GM21423 (cell line): ENCODE measurements around the gene LZTR1.

Source experiments
- ATAC-seq: cut with Tn5 transposase; IDR thresholded peaks from one replicate; pipeline ENCODE4 v1.9.1; 2021; ENCODE audit warnings: mild to moderate bottlenecking, moderate library complexity; ENCODE audit not compliant: unreplicated experiment

The LZTR1 gene

DNA sequence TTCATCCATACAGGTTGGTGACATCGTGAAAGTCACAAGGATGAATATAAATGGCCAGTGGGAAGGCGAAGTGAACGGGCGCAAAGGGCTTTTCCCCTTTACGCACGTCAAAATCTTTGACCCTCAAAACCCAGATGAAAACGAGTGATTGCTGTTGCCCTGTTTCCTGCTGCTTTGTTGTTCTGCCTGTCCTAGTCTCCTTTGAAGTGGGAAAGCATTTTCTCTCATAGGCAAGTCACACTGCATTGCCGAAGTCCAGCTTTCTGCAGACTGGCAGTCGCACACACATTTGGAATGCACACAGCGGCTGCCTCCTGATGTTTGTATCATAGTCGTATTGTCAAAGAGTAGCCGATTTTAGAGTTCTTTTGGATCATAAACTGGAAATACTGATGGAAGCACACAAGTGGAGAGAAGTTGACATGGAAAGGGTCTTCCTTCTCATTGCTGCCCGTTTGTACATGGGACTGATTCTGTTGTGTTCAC is 32.4 kb upstream of the LZTR1 start:
- no peak for ATAC-seq

- ATAC-seq = no peak
These were observed 30.8 kb upstream of the LZTR1 start for GRCh38 chr22:20951151-20951931.

GRCh38 chr22:20951932-20952380 is 30.1 kb upstream of the LZTR1 start:
- no peak for ATAC-seq

- no peak for ATAC-seq
These were observed 29.4 kb upstream of the LZTR1 start for GRCh38 chr22:20952544-20953341.

DNA sequence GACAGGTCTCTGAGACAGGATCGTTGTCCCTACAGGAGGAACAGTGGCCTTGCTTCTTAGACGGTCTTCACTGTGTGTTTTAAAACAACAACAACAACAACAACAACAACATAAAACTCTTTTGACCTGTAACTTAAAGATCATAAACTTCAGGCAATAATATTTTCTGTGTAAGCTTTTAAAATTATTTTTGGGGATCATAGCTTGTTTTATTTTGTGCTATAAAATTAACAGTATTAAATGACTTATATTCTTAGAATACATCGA is 28.8 kb upstream of the LZTR1 start:
- ATAC-seq = no peak

GRCh38 chr22:20953668-20954500 is 28.2 kb upstream of the LZTR1 start:
- ATAC-seq = no peak

GRCh38 chr22:20955548-20955947 is 26.5 kb upstream of the LZTR1 start:
- ATAC-seq = no peak

GRCh38 chr22:20956258-20957101 is 25.6 kb upstream of the LZTR1 start:
- ATAC-seq = no peak

DNA sequence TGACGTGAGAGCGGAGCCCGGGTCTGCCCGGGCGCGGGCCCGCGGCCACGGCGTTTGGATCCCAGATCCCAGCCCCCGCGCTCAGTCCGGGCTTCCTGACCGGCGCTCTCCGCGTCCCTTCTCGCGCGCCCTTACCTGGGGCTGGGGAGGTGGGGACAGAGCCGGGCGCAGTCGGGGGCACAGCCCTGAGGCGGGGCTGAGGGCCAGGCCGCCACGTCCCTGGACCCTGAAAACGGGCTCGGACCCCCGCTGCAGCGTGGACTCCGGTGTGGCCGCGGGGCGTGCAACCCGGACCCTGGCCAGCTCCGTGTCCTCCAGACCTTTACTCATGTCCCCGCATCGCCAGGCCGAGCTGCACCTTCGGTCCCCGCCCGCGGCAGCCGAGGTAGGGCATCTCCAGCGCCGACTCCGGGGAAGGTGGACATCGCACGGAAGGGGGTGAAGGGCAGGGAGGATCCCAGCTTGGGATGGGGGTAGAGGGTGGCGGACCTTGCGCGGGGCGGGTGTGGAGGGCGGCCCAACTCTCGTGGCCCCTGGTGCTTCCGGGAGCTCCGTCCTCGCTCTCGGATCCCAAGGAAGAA is 24.9 kb upstream of the LZTR1 start:
- no peak for ATAC-seq

DNA sequence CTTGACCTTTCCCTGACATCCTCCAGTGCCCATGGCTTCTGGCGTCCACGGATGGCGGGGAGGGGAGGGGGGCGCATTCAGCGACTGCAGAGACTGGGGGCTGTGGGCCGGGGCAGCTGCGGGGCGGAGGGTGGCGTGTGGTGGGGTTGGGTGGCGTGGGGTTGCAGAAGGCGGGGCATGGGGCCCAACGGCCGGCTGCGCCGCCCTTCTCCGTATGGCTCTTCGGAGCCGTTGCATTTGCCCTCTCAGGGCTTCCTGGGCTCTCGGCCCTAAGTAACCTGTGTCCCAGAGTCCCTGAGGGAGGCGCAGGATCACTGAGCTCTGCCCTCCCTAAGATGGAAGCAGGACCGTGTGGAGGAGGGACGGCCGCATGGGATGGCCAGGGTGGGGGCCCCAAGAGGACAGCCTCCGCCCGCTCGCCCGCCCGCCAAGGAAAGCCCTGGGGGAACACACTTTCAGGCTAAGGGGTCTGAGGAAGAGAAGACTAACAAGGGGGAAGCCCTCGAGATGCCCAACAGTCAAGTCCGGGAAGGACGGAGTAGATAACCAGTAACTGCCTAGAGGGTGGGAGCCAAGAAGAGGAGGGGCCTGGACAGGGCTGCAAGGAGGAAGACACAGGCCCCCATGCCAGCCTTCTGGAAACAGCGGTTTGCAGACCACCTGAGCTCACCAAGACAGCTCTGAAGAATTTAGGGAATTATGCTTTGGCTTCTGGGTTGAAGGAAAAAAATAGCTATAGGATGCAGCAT is 24.2 kb upstream of the LZTR1 start:
- no peak for ATAC-seq

DNA sequence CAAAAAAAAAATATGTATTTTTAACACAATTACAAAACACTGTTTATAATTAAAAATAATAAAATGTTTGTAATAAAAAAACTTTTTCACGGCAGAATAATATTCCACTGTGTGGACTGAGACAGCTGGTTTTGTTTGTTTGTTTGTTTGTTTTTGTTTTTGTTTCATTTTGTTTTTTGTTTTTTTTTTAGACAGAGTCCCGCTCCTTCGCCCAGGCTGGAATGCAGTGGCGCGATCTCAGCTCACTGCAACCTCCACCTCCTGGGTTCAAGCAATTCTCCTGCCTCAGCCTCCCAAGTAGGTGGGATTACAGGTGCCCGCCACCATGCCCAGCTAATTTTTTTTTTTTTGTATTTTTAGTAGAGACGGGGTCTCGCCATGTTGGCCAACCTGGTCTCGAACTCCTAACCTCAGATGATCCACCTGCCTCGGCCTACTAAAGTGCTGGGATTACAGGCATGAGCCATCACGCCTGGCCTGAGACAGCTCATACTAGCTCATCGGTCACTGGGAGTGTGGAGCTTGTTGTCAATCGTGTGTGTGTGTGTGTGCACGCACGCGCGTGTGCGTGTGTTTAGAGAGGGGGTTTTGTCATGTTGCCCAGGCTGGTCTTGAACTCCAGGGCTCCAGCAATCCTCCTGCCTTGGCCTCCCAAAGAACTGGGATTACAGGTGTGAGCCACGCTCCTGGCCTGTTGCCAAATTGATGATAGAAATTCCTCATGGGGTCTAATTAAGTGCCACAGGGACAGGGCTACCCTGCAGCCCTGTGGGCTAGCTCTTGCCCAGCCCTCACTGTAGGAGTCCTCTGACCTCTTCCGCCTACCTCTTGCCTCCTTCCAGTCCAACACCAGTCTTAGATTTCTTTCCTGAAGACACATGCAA is 22.3 kb upstream of the LZTR1 start:
- no peak for ATAC-seq

DNA sequence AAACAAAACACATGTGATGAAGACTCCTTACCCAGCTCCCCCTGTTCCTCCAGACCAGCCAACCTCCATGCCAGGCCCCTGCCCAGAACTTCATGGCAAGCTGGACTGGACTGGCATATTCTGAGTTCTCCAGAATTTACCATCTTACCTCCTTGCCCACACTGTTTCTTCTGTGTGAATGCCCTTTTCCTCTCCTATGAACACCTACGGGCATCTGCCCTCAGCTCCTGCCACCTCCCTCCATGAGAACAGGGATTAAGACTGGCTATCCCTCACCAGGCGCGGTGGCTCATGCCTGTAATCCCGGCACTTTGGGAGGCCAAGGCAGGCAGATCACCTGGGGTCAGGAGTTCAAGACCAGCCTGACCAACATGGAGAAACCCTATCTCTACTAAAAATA is 21.5 kb upstream of the LZTR1 start:
- ATAC-seq = no peak

- no peak for ATAC-seq
These were observed 19.6 kb upstream of the LZTR1 start for GRCh38 chr22:20962491-20962945.

GRCh38 chr22:20963201-20964052 is 18.7 kb upstream of the LZTR1 start:
- ATAC-seq = no peak

DNA sequence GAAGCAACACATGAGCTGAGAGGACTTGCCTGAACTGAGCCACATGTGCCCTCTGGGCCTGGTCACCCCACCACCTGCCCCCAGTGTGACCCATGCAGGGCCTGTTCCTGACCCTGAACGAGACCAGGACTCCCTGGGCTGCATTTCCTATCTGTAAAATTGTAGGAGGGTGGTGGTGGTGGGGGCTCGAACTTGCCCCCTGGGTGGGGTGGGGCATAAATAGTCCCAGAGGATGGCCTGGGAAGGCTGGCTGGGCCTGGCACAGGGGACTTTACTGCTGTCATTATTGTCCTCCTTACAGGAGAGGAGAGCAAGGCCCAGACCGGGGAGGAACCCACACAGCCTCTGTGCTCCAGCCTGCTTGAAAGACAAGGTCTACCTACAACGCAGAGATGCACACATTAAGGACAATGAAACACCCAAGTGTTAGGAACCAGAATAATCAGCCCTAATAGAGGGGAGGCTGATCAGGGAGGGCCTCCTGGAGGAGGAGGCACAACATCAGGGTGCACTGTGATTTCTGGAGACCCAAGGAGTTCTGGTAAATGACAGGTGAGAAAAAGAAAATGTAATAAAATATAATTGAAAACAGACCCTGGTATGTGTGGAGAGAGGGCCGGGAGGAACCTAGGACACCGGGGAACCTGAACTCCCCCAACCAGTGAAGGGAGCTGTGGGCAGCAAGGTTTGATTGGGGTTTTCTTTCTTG is 17.9 kb upstream of the LZTR1 start:
- ATAC-seq = no peak

GRCh38 chr22:20964799-20965103 is 17.3 kb upstream of the LZTR1 start:
- no peak for ATAC-seq
